Upper lobe of left lung (tissue), 4 donors: Measurements from ENCODE around the gene SLIT1.

Experiments used
- CTCF ChIP-seq, 6 experiments: fragments of 450-650 bp in 4 of 6; fragments of 200-600 bp in 2 of 6; sonication (generic) in 2 of 6; IDR thresholded peaks; one replicate each; pipeline ENCODE4 v1.5.1; 2016 to 2019; ENCODE audit warnings: antibody characterized with exemption in 6 of 6
- EP300 ChIP-seq, 4 donors: sonication (generic); formaldehyde crosslinking; IDR thresholded peaks; one replicate each; pipeline ENCODE4 v1.5.1; 2017; ENCODE audit warnings: antibody characterized with exemption in 4 of 4, control low read depth in 2 of 4
- POLR2A ChIP-seq, 4 donors: fragments of 450-650 bp; IDR thresholded peaks; one replicate each; pipeline ENCODE4 v1.5.1; 2016 to 2017; ENCODE audit warnings: antibody characterized with exemption in 4 of 4, mild to moderate bottlenecking in 2 of 4

GRCh38 chr10:97004591-97004990 is 181.2 kb downstream of the SLIT1 start:
- no peak for TF ChIP-seq CTCF (IDR thresholded peaks at IDR 0.05)
- TF ChIP-seq EP300 (IDR thresholded peaks at IDR 0.05) = no peak
- no peak for TF ChIP-seq POLR2A (IDR thresholded peaks at IDR 0.05)
